H1 (cell line): Measurements from ENCODE around the gene ANKFN1. TPM values are rescaled to one million over a fixed set of nuclear protein-coding genes. Genes with fewer than 3 reads are reported as not detected.

Experiments used
- CTCF ChIA-PET: fragments of 300-600 bp; sonication (Branson Sonifier 250); formaldehyde crosslinking; loops from one replicate; lab custom pipeline; 2021; ENCODE audit not compliant: partially characterized antibody; lab: Charles Lee
- POLR2A ChIA-PET: fragments of 300-600 bp; sonication (Branson Sonifier 250); formaldehyde crosslinking; loops from one replicate; lab custom pipeline; 2021; ENCODE audit warnings: inconsistent platforms; ENCODE audit not compliant: partially characterized antibody; lab: Charles Lee
- DNase-seq, 2 experiments: peaks; one replicate each; pipeline versions ENCODE4 v3.0.0 to v3.0.0-alpha.2; 2010 to 2022; ENCODE audit warnings: low spot score in 2 of 2, low read depth in 1 of 2, mixed read lengths in 1 of 2
- FAIRE-seq: peaks from 2 replicates; lab custom pipeline; 2011; peaks lifted over from hg19 to GRCh38; lab: Jason Lieb, UNC
- H2AFZ ChIP-seq: 2 replicates; pipeline ENCODE4 v1.8.1; 2012; ENCODE audit warnings: low read length, inconsistent platforms
- H2AK5ac ChIP-seq: 2 replicates; pipeline ENCODE4 v1.6.1; 2013; ENCODE audit warnings: low read depth, low read length
- H2BK120ac ChIP-seq: replicated peaks from 2 replicates; pipeline ENCODE3; 2013; ENCODE audit warnings: low read depth, low read length, inconsistent platforms
- H2BK12ac ChIP-seq: 2 replicates; pipeline ENCODE4 v1.6.1; 2013; ENCODE audit warnings: low read depth, low read length
- H2BK15ac ChIP-seq: 2 replicates; pipeline ENCODE4 v1.6.1; 2013; ENCODE audit warnings: low read length
- H2BK20ac ChIP-seq: 2 replicates; pipeline ENCODE4 v1.6.1; 2013; ENCODE audit warnings: low read length
- H2BK5ac ChIP-seq: 2 replicates; pipeline ENCODE4 v1.6.1; 2013; ENCODE audit warnings: low read depth, low read length
- H3K14ac ChIP-seq: 2 replicates; pipeline ENCODE4 v1.6.1; 2013; ENCODE audit warnings: inconsistent platforms; ENCODE audit not compliant: insufficient read length
- H3K18ac ChIP-seq: 2 replicates; pipeline ENCODE4 v1.6.1; 2013; ENCODE audit warnings: low read length; ENCODE audit errors: extremely low read depth
- H3K23ac ChIP-seq: 2 replicates; pipeline ENCODE4 v1.6.1; 2013; ENCODE audit warnings: inconsistent platforms; ENCODE audit not compliant: insufficient read length
- H3K23me2 ChIP-seq: 2 replicates; pipeline ENCODE4 v1.6.1; 2013; ENCODE audit warnings: low read depth, low read length
- H3K27ac ChIP-seq: 2 replicates; pipeline ENCODE4 v1.6.1; 2011; ENCODE audit warnings: low read depth, low read length, inconsistent platforms
- H3K27me3 ChIP-seq, 4 experiments: replicated peaks in 1 of 4; 1 replicate in 1 of 4; 2 replicates in 3 of 4; pipeline versions ENCODE4 v1.6.1 to v1.8.1; 2011 to 2013; ENCODE audit warnings: low read length in 3 of 4, mild to moderate bottlenecking in 3 of 4, inconsistent platforms in 2 of 4, mixed read lengths in 2 of 4, moderate library complexity in 1 of 4; ENCODE audit not compliant: control insufficient read depth in 3 of 4, insufficient read depth in 3 of 4; ENCODE audit errors: extremely low read depth in 1 of 4
- H3K36me3 ChIP-seq, 4 experiments: 2 replicates each; pipeline versions ENCODE4 v1.6.1 to v1.8.1; 2011 to 2013; ENCODE audit warnings: mild to moderate bottlenecking in 4 of 4, low read length in 3 of 4, moderate library complexity in 2 of 4, control low read depth in 1 of 4, inconsistent platforms in 1 of 4; ENCODE audit not compliant: insufficient read depth in 4 of 4, control insufficient read depth in 2 of 4
- H3K4ac ChIP-seq: replicated peaks from 2 replicates; pipeline ENCODE3; 2013; ENCODE audit warnings: low read length, low read depth, mixed read lengths, inconsistent platforms; ENCODE audit not compliant: insufficient read length
- H3K4me1 ChIP-seq, 4 experiments: replicated peaks in 1 of 4; 1 replicate in 1 of 4; 2 replicates in 3 of 4; pipeline versions ENCODE4 v1.6.1 to v1.8.1; 2011 to 2013; ENCODE audit warnings: low read length in 3 of 4, inconsistent platforms in 2 of 4, mixed read lengths in 1 of 4; ENCODE audit not compliant: insufficient read depth in 4 of 4, control insufficient read depth in 3 of 4
- H3K4me2 ChIP-seq, 2 experiments: 2 replicates each; pipeline versions ENCODE4 v1.6.1 to v1.8.1; 2011 to 2013; ENCODE audit warnings: low read depth in 2 of 2, low read length in 2 of 2, control low read depth in 1 of 2, inconsistent platforms in 1 of 2, mild to moderate bottlenecking in 1 of 2; ENCODE audit not compliant: insufficient read depth in 1 of 2
- H3K4me3 ChIP-seq, 4 experiments: fragments of 200-600, 300-600 bp in 1 of 4; sonication (generic), shearing (Covaris generic), sonication (Bioruptor Twin) in 1 of 4; 2 replicates each; pipeline versions ENCODE4 v1.5.1 to v1.8.1; 2011 to 2016; ENCODE audit warnings: low read length in 4 of 4, low read depth in 3 of 4, control low read depth in 2 of 4, inconsistent platforms in 2 of 4, mild to moderate bottlenecking in 2 of 4, mixed read lengths in 1 of 4, moderate library complexity in 1 of 4; ENCODE audit not compliant: insufficient read depth in 2 of 4; ENCODE audit errors: extremely low read depth in 1 of 4
- H3K56ac ChIP-seq: replicated peaks from 2 replicates; pipeline ENCODE3; 2013; ENCODE audit warnings: low read depth, mild to moderate bottlenecking, mixed read lengths, low read length, inconsistent platforms; ENCODE audit not compliant: insufficient read length
- H3K79me1 ChIP-seq: 2 replicates; pipeline ENCODE4 v1.6.1; 2013; ENCODE audit warnings: low read depth, low read length, control low read depth
- H3K79me2 ChIP-seq, 2 experiments: 2 replicates each; pipeline versions ENCODE4 v1.6.1 to v1.8.1; 2012 to 2013; ENCODE audit warnings: low read length in 2 of 2, mild to moderate bottlenecking in 2 of 2, inconsistent platforms in 1 of 2; ENCODE audit not compliant: insufficient read depth in 2 of 2, control insufficient read depth in 1 of 2
- H3K9ac ChIP-seq, 4 experiments: replicated peaks in 1 of 4; 1 replicate in 1 of 4; 2 replicates in 3 of 4; pipeline versions ENCODE4 v1.6.1 to v1.8.1; 2011 to 2013; ENCODE audit warnings: low read depth in 3 of 4, low read length in 3 of 4, control low read depth in 2 of 4, mild to moderate bottlenecking in 2 of 4, moderate library complexity in 2 of 4, inconsistent platforms in 1 of 4; ENCODE audit errors: extremely low read depth in 1 of 4
- H3K9me3 ChIP-seq, 2 experiments: 2 replicates each; pipeline versions ENCODE4 v1.6.1 to v1.8.1; 2012 to 2013; ENCODE audit warnings: mild to moderate bottlenecking in 2 of 2, moderate library complexity in 2 of 2, control low read depth in 1 of 2, inconsistent platforms in 1 of 2, low read depth in 1 of 2, low read length in 1 of 2, mixed read lengths in 1 of 2; ENCODE audit not compliant: insufficient read depth in 2 of 2
- H4K20me1 ChIP-seq, 2 experiments: replicated peaks in 1 of 2; 2 replicates each; pipeline versions ENCODE3 to v1.8.1; 2011 to 2013; ENCODE audit warnings: inconsistent platforms in 2 of 2, low read length in 2 of 2, mild to moderate bottlenecking in 1 of 2; ENCODE audit not compliant: insufficient read depth in 2 of 2, control insufficient read depth in 1 of 2
- H4K5ac ChIP-seq: 2 replicates; pipeline ENCODE4 v1.6.1; 2013; ENCODE audit warnings: low read length, low read depth, mixed read lengths, inconsistent platforms; ENCODE audit not compliant: insufficient read length
- H4K8ac ChIP-seq: 2 replicates; pipeline ENCODE4 v1.8.0; 2013; ENCODE audit warnings: mild to moderate bottlenecking, moderate library complexity, low read length, inconsistent platforms; ENCODE audit not compliant: insufficient read depth; ENCODE audit errors: extremely low read depth
- H4K91ac ChIP-seq: replicated peaks from 2 replicates; pipeline ENCODE3; 2013; ENCODE audit warnings: low read length, mixed read lengths, inconsistent platforms; ENCODE audit not compliant: insufficient read length
- CBX8 ChIP-seq: fragments of 300-800, 300-1000 bp; sonication (generic); IDR thresholded peaks from 2 replicates; pipeline ENCODE4 v1.7.1; 2016; ENCODE audit warnings: low read depth, low read length, borderline replicate concordance
- WGBS, 2 experiments: shearing (Covaris generic) in 1 of 2; methylation state at CpG; one replicate each; pipeline versions ENCODE4 v1.1.6 to v1.1.7; 2013 to 2015; ENCODE audit warnings: low lambda C conversion rate in 2 of 2, mixed read lengths in 2 of 2, inconsistent platforms in 1 of 2, low coverage in 1 of 2, missing lambda C conversion rate in 1 of 2; ENCODE audit not compliant: insufficient replicate concordance in 2 of 2, insufficient coverage in 1 of 2, insufficient read length in 1 of 2; ENCODE audit errors: extremely low coverage in 1 of 2, missing lambda C conversion rate in 1 of 2; 5-methylcytosine and 5-hydroxymethylcytosine counted together
- polyA plus RNA-seq, 7 experiments: library from polyadenylated mRNA; depleted of rRNA in 3 of 7; stranded (reverse) in 5 of 7; unstranded in 2 of 7; fragments of >200 nt in 5 of 7; fragments of 200-250 nt in 2 of 7; gene quantifications; 1 replicate in 5 of 7; 2 replicates in 1 of 7; 4 replicates in 1 of 7; pipeline versions ENCODE4 v1.2.1 to v1.2.3, GENCODE V29; 2011 to 2013; ENCODE audit warnings: missing spikeins in 2 of 7, mixed read lengths in 2 of 7
- total RNA-seq: library from RNA; stranded (reverse); fragmentation: NEBNext Ultra II Directional; extraction: Animal tissue kit (Norgen Biotek cat#: 25700); gene quantifications from 2 replicates; pipeline ENCODE4 v1.2.1, GENCODE V29; 2021

The ANKFN1 gene
- total and polyA plus RNA-seq, 2 of the 8 experiments (the other 6 are each of a cell fraction or from before 2014, with no cell fraction given), result not detected

DNA sequence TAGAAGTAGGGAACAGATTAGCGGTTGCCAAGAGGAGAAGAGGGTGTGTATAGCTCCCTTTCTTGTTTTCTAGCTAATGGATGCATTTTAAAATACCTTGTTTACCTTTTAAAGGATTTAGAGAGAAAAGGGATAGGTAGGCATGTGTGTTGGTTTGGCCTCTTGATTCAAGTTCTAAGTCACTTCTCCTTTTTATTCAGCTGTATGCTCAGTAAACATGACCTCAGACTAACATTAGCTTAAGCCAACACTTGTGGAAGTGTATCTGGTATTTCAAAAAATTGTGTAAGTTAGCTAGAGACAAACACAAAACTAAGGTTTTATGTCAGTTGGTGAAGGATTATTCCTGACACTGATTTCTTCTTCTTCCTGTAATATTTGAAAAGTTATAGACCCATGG lies 236.1 kb downstream of the ANKFN1 start:
- no peaks in the 10 kb centered on the region for H3K4me1 ChIP-seq
- no peak overlapping the region for H3K18ac ChIP-seq
- no peak for FAIRE-seq
- H3K23me2 ChIP-seq, result no peaks in the 10 kb centered on the region
- no peak overlapping the region for H4K8ac ChIP-seq
- no peaks in the 10 kb centered on the region for H4K20me1 ChIP-seq
- no peak overlapping the region for H3K23ac ChIP-seq
- TF ChIP-seq CBX8, result no peak
- no peaks in the 10 kb centered on the region for H3K79me2 ChIP-seq
- no peak overlapping the region for H3K14ac ChIP-seq
- H2BK20ac ChIP-seq, result no peak overlapping the region
- H4K5ac ChIP-seq, result no peak overlapping the region
- H3K27me3 ChIP-seq, result no peaks in the 10 kb centered on the region
- H2BK12ac ChIP-seq, result no peak overlapping the region
- no peaks in the 10 kb centered on the region for H3K36me3 ChIP-seq
- no peak for DNase-seq
- no peak overlapping the region for H2BK5ac ChIP-seq
- 100% methylated on average over 1 of the region's 1 CpG; no CpG with 5 or more reads in 1 of the 2 experiments for WGBS, 2 experiments
- H3K79me1 ChIP-seq, result no peaks in the 10 kb centered on the region
- H2AK5ac ChIP-seq, result no peak overlapping the region
- H3K4ac ChIP-seq, result no peak overlapping the region
- no peak overlapping the region for H3K4me2 ChIP-seq
- H3K4me3 ChIP-seq, result no peak overlapping the region
- H3K9ac ChIP-seq, result no peak overlapping the region
- no peaks in the 10 kb centered on the region for H3K9me3 ChIP-seq
- no peak overlapping the region for H3K27ac ChIP-seq
- no peak overlapping the region for H2BK15ac ChIP-seq
- CTCF ChIA-PET, result no interaction called here
- no peak overlapping the region for H2BK120ac ChIP-seq
- no peak overlapping the region for H2AFZ ChIP-seq
- H4K91ac ChIP-seq, result no peak overlapping the region
- no peak overlapping the region for H3K56ac ChIP-seq
- POLR2A ChIA-PET, result no interaction called here
